Activated CD8-positive, alpha-beta memory T cell treated with anti-CD3 and anti-CD28 coated beads for 4 hours (primary cell): ENCODE results near the gene STX17.
"Not testable (repeated sequence)": the region's sequence is repeated elsewhere in the genome, so short reads cannot be mapped to it uniquely, and the experiment has no call there.

ENCODE experiments used
- DNase-seq, 2 donors: peaks; one replicate each; pipeline ENCODE4 v3.0.0-alpha.2; 2020; ENCODE audit warnings: low read depth in 2 of 2

STX17 gene

DNA sequence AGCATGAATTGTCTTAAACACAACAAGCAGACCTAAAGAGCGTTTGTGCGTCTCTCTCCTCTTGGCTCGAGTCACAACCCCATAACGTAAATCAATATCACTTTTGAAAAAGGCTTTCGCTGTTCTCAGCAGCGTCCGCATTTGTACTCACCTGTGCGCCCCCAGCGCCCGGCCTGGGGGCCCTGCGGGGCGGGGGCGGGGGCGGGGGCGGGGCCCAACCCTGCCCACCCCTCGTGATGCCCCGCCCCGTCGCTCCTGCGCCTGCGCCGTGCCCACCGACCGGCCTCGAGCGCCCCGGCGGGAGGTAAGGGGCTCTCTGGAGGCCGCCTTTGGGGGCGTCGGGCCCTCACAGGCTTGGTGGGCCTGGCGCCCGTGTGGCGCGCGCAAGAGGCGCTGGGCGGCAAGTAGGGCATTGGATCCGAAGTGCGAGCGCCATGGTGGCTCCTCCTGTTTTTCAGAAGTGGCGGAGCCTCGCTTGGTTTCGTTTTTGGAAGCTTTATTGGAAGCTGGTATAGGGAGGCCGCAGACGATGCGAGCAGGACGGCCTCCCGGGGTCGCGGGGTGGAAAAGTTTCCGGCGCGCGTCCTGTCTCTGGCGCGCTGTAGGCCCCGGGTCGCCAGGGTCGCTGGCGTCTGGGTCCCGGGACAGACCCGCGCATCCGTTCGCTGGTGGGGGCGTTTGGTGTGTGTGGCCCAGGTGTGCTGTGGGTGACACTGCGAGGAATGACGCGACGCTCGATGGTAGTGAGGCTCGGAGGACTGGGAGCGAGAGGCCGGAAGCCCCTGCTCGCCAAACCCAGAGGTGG lies at the start of gene STX17:
STX17 (plus strand) TSS at position 252 of the 805 bp plus-strand sequence. CDS start 8,586 bp downstream, outside the sequence.
- DNase-seq, result peak; percentile 64 to 68

DNA sequence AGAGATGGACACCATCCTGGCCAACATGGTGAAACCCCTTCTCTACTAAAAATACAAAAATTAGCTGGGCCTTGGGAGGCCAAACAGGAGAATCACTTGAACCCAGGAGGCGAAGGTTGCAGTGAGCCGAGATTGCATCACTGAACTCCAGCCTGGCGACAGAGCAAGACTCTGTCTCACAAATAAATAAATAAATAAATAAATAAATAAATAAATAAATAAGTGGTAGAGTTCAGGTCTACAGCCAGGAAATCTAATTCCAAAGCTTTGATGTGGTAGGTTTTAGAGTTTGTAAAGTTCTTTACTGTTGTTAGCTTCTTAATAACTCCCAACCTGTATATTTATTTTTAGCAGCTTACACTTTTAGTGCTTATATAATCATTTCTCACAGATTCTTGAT lies 48.9 kb upstream of the STX17 start:
- not testable (repeated sequence) for DNase-seq

DNA sequence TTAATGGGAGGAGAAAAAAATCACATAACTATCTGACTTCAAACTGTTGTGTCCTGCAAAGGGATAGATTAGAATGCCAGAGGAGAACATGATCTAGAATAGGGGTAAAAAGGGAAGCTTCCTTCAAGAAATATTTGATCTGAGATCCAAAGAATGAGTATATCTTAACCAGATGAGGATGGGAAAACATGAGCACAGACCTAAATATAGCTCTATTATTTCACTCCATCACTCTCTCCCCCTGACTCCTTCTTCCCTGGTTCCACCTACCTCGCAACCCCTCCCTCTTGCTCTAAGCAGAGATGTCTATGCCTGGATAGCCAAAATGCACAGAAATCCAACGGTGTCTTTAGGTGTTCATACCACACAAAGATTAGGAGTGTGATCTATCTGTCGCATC lies 48.4 kb upstream of the STX17 start:
- DNase-seq, result no peak

DNA sequence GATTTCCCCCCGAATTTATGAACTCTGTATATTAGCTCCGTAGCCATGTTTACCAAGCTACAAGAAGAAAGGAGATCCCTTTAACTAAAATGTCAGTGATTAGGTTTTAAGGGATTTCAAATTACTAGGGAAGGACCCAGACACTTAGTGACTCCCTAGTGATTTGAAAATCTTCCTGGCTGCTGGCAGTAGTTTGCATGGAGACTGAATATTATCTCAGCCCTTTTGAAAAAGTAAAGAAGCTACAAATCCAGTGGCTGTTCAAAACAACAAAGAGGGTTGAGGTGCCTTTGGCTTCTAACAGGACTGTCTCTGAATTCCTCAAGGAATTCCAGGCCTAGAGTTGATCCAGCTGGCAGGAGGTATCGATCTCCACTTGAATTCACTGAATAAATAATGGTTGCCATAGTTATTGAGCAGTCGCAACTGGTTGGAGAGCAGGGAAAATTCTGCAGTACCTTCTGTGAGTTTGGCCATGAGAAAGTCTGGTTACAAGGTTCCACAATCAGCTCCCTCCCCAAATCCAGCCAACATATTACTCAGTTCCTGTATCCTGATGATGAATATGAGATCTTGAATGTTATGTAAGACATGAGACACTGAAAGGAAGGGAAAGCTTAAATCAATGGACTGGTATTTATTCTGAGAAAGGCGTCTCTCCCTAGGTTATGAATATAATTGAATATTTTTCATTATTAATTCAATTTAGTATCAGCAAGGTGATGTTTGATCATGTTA lies 47.0 kb upstream of the STX17 start:
- no peak for DNase-seq

DNA sequence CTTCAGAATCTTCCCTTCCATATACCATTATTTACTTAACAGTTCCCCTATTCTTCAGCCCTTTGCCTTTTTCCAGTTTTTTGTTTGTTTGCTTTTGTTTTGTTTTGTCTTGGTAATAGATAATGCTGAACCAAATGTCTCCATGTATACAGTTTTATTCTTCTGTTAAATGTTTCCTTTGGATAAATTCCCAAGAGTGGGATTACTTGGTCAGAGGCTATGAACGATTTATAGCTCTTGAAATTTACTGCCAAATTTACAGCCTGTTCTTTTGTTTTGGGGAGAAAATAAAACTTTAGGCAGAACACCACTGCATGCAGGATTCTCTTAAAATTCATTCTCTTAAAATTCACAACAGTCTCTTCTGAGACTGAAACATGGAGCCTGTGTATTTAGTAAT lies 46.2 kb upstream of the STX17 start:
- DNase-seq, result no peak

DNA sequence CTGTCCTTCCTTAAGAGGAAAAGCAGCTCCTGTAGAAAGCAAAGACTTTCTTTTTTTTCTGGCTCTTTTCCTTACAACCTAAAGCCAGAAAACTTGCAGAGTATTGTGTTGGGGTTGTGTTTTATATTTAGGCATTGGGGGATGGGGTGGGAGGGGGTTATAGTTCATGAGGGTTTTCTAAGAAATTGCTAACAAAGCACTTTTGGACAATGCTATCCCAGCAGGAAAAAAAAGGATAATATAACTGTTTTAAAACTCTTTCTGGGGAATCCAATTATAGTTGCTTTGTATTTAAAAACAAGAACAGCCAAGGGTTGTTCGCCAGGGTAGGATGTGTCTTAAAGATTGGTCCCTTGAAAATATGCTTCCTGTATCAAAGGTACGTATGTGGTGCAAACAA lies 42.5 kb upstream of the STX17 start:
- DNase-seq, result no peak

DNA sequence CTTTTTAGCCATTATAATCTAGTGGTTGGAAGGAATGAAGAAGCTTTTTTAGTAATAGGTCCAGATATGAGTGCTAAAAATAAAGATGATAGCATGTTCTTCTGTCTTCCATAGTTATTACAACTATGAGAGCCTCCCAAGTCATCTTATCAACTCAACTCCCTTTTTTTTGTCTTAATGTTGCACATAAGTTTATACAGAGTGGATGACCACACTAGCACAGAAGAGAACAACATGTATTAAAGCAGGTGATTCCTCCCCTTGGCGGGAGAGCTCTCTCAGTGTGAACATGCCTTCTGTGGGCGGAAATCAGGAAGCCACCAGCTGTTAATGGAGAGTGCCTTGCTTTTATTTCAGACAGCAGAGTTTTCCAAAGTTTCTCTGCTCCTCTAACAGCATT lies 40.1 kb upstream of the STX17 start:
- DNase-seq, result no peak

DNA sequence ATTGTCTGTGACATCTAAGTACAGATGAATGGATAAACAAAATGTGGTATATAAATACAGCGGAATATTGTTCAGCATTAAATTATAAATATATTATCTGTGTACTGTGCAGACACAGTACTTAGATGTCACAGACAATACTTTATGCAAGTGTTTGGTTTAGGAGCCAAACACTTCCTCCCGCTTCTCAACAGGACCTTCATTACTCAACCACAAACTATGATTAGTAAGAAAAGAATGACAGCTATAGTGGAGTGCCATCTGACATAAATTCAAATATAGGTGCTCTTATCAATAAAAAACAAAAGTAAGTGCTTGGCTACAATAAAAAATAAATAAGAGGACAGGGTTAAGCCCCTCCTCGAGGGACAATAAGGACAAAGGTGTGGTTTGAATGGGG lies 38.9 kb upstream of the STX17 start:
- no peak for DNase-seq

DNA sequence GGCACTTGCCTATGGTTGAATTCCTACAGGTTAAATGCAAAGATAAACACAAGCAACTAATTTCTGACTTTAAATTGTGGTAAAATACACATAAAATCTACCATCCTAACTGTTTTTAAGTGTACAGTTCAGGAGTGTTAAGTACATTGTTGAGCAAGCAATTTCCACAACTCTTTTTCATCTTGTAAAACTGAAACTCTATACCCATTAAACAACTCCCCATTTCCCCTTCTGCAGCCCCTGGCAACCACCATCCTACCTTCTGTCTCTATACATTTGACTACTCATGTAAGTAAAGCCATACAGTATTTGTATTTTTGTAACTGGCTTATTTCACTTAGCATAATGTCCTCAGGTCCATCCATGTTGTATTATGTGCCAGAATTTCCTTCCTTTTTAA lies 38.5 kb upstream of the STX17 start:
- no peak for DNase-seq

DNA sequence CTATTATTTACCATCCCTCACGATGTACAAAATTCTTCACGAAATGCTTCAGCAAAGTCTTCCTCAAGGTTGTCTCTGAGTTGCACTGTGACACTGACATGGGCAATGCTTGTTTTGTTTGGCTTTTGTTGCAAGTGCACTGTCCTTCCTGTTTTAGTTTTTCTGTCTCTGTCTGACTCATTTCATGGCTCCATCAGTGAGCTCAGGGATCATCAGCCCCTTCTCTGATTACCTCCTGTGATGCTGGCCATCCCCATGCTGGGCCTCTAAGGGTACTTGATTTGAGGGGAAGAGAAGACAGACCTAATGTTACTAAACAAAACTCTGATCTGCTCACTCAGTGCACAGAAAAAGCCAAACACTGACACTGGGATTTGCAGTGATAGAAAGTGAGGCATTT lies 37.6 kb upstream of the STX17 start:
- DNase-seq, result no peak

DNA sequence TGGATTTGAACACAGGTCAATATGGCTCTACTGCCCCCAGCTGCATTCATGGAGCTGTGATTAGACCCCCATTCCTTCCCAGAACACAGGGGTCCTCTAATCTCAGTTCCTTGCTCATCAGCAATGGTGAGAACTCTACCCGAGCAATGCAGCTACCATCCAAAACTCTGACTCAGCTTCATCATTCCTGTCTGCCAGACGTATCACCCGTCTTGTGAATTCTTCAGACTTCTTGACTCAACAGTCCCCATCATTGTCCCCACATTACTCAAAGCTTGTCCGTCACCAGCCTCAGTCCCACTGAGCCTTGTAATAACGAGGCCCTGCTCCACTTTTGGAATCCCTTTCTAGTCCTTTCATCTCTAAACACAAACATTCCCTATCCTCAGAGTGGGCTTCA lies 36.3 kb upstream of the STX17 start:
- no peak for DNase-seq

DNA sequence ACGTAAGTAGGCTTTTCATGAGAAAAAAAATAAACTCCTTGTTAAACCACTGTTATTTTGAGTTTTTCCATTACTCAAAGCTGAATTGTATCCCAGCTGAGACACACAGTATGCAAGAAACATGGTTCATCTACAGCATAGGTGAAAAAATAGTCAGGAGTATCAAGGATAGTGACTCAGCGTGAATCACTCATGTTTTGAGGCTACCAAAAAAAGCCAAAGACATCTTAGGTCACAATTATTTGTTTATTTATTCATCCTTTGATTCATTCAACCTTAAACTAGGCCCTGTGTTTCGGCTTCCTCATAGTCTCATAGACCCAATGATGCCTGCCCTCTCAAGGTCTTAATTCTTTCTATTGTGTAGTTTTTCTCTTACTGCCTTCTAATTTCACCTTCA lies 32.9 kb upstream of the STX17 start:
- no peak for DNase-seq

DNA sequence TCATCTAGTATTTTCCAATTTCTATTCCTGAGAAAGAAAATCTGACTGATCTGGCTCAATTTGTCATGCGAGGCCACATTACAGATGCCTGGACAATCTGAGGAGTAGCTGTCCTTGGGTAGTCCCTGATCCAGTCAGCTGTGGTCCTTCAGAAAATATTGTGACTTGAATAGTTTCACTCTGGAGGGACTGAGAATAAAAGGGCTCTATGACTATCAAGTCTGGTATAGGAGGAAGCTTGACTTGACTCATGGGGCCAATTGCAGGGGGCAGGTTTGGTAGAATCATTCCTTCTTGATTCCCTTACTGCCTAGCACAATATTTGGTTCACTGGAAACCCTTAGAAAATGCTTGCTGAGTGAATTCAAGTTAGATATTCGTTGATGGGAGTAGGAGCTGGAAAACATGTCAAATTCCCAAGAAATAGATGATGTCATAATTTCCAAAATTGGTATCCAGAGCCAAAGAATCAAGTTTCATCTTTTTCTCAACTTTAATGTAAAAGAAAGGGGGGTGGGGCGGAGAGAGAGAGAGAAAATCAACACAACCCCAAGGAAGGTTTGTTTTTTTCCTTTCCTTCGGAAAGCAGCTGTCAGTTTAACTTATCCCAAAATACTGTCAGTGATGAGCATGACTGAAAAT lies 32.4 kb upstream of the STX17 start:
- DNase-seq, result no peak

DNA sequence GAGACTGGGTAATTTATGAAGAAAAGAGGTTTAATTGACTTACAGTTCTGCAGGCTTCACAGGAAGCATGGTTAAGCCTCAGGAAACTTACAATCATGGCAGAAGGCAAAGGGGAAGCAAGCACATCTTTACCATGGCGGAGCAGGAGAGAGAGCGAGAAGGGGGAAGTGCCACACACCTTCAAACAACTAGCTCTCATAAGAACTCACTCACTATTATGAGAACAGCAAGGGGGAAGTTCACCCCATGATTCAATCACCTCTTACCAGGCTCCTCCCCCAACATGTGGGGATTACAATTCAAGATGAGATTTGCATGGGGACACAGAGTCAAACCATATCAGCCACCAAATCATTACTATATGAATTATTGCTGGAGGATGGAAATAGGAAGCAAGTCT lies 30.3 kb upstream of the STX17 start:
- no peak for DNase-seq

DNA sequence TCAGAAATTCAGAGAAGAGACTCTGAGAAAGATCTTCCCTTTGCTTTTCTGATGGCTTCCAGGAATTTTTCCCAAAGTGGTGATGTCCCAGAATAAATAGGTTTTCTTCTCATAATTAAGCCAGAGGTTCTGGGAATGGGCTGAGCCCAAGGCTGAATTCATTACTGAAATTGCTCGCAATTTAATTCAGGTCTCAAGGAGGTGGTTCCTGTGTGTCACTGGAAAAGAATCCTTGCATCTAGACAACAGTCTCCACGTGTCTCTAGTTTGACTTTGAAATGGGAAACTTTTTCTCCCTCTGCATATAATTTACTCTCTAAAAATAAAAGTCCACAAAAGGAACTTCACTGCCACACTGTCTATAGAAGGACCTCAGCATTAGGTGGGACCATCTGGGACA lies 27.8 kb upstream of the STX17 start:
- no peak for DNase-seq

DNA sequence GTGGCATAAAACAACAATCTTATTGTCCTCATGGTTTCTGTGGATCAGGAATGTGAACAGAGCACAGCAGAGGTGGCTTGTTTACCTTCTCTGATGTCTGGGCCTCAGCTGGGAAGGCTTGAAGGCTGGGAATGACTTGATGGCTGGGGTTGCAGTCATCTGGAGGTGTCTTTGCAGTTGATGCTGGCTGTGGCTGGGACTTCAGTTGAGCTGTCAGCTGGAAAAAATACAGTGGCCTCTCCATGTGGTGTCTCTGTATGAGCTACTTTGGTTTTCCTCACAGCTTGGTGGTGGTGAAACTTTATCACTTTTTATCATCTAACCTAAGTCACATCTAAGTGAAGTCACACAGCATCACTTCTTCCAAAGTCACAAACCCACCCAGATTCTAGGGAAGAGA lies 24.7 kb upstream of the STX17 start:
- DNase-seq, result no peak

DNA sequence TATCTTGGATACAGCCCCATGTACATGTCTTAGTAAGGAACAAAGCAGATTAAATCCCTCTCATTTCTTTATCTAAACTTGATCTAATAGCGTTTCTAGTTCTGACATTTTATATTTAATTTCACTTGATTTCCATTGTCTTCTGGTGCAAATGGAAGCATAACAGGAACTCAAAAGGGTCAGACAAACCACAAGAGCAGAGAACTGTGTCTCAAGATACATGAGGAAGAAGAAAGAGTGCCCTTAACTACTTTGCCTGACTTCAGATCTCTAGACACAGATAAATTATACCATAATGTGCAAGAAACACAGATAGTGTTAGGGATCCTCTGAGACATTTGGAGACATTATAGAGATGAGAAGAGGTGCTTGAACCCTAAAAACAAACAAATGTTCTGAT lies 20.7 kb upstream of the STX17 start:
- no peak for DNase-seq

DNA sequence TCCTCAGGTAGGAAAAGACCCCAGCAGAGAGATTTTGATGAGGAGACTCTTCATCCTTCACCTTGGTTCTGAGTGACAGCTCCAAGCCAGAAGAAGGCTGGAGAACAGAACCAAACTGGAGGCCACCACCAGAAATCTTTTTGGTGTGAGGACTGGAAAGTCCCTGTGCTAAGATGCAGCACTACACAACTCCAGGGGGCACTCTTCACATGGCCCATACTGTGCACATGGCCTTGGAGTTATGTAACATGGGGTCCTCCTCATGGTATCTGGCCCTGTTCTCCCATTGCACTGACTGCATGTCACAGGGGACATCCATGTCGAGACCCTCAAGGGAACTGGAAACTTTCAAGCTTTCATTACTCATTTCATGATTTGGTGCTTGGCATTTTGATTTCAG lies 17.3 kb upstream of the STX17 start:
- no peak for DNase-seq

DNA sequence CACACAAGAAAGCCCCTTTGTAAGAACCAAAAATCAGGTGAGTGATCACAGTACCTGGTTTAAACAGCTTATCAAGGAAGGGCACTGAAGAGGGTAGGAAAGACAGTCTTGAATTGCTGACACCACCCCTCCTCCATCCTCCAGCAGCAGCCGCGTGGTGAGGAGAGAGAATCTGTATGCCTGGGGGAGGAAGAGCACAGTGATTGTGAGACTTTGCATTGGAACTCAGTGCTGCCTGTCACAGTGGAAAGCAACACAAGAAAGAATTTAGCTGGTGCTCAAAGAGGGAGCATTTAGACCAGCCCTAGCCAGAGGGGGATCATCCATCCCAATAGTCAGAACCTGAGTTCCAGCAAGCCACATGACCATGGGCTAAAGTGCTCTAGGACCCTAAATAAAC lies 11.6 kb upstream of the STX17 start:
- DNase-seq, result no peak

DNA sequence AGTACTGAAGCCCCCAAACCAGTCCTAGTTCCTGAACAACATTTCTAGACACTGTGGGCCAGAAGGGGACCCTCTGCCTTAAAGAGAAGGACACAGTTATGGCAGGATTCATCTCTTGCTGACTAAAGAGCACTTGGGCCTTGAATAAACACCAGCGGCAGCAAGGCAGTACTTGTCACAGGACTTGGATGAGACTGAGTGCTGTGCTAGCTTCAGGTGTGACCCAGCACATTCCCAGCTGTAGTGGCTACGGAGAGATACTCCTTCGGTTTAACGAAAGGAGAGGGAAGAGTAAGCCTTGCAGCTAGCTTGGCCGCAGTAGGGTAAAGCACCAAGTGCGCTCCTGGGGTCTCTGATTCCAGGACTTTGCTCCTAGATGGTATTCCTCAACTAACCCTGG lies 10.9 kb upstream of the STX17 start:
- no peak for DNase-seq

DNA sequence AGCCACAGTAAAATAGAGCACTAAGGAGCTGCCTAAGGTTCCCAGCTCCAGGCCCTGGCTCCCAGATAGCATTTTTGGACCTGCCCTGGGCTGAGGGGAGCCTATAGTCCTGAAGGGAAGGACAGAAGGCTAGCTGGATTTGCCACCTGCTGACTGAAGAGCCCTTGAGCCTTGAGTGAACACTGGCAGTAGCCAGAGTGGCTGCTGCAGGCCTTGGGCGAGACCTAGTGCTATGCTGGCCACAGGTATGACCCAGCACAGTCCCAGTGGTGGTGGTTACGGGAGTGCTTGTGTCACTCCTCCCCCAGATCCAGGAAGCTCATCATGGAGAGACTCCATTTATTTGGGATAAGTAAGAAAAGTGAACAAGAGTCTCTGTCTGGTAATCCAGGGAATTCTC lies 10.3 kb upstream of the STX17 start:
- DNase-seq, result no peak

DNA sequence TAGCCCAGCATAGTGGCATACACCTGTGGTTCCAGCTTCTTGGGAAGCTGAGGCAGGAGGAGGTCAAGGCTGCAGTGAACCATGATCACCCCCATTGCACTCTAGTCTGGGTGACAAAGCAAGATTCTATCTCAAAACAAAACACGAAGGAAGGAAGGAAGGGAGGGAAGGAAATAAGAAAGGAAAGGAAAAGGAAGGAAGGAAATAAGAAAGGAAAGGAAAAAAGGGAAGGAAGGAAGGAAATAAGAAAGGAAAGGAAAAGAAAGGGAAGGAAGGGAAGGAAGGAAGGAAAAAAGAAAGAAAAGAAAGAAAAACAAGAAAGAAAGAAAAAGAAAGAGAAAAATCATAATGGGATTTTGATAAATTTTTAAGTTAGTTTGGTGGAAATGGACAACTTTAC lies 3.1 kb upstream of the STX17 start:
- no peak for DNase-seq

DNA sequence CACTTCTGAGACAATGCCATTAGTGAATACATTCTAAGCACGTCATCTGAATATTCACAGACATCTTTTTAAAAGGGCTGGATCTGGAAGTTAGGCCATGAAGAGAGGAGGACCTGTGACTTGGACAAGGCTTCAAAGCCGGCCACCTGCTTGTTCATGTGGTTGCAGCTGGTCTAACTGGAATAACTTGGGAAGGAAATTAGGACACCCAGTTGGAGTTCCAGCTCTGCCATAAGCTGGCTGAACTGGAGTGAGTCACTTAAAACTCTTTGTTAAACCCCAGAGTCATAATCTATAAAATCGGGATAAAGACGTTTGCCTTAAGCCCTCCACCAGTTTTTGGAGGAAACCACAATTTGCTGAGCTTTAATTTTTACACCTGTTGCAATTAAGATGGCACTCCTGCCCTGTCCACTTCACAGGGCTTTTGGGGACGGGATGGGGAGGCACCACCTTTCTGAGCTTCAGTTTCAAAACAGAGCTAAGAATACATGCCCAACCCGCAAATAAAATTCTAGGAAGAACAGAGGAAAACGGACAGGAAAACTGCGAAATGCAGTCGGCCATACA lies 536 bp upstream of the STX17 start:
- no peak for DNase-seq
